Hepatocyte (in vitro differentiated cells): ENCODE results near the gene SPANXA2.

Experiments
- EZH2 ChIP-seq: fragments of 200-600 bp; sonication (generic); IDR thresholded peaks from 2 replicates; pipeline ENCODE4 v1.6.1; 2016; ENCODE audit warnings: antibody characterized with exemption, mild to moderate bottlenecking, borderline replicate concordance
- EZH2phosphoT487 ChIP-seq: fragments of 200-600 bp; sonication (generic); IDR thresholded peaks from one replicate; pipeline ENCODE4 v1.6.1; 2018; ENCODE audit warnings: antibody characterized with exemption, mild to moderate bottlenecking, low read depth, moderate library complexity; ENCODE audit not compliant: unreplicated experiment, severe bottlenecking
- TF ChIP-seq, protein P1 (sequence below): fragments of 200-600 bp; sonication (generic); IDR thresholded peaks from 2 replicates; pipeline ENCODE4 v1.5.1; 2016; ENCODE audit warnings: antibody characterized with exemption, mild to moderate bottlenecking; ENCODE audit not compliant: poor library complexity

- TF ChIP-seq, protein P1, sequence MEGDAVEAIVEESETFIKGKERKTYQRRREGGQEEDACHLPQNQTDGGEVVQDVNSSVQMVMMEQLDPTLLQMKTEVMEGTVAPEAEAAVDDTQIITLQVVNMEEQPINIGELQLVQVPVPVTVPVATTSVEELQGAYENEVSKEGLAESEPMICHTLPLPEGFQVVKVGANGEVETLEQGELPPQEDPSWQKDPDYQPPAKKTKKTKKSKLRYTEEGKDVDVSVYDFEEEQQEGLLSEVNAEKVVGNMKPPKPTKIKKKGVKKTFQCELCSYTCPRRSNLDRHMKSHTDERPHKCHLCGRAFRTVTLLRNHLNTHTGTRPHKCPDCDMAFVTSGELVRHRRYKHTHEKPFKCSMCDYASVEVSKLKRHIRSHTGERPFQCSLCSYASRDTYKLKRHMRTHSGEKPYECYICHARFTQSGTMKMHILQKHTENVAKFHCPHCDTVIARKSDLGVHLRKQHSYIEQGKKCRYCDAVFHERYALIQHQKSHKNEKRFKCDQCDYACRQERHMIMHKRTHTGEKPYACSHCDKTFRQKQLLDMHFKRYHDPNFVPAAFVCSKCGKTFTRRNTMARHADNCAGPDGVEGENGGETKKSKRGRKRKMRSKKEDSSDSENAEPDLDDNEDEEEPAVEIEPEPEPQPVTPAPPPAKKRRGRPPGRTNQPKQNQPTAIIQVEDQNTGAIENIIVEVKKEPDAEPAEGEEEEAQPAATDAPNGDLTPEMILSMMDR, result no peak
- TF ChIP-seq EZH2 (no peak), EZH2phosphoT487 (no peak)
These were observed 49.0 kb downstream of the SPANXA2 start for GRCh38 chrX:141638550-141638949.
